ENCODE measurements around the gene CA12.

CA12 gene

DNA sequence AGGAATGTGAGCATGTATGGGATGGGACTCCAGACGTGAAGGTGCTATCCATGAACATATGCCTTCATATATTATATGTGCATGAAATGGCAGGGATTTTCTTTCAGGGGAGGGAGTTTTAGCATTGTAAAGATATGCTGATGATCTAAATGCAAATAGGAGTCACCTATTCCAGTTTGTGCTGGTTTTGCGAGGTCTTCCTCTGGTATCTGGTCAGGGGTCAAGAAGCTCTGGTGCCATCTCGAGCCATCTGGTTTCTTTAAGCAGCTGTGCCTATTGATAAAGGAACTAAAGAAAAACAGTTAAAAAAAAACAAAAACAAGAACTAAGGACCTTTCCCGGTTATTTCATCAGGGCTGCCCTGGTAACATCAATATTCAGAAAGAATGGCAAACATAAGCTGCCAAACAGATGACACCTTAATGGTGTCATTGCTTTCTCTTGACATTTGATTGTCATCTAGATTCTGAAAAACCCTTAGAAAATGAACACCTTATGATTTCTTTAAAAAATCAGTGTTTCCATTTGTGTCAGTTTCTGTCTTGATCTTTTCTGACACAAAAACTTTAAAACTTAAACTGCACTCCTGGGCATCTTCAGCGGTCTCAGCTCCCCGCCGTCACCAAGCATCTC lies 81.6 kb downstream of the CA12 start:
- no peak for DNase-seq

- no peak for DNase-seq
Measured at GRCh38 chr15:63296195-63296594, 85.5 kb downstream of the CA12 start.

DNA sequence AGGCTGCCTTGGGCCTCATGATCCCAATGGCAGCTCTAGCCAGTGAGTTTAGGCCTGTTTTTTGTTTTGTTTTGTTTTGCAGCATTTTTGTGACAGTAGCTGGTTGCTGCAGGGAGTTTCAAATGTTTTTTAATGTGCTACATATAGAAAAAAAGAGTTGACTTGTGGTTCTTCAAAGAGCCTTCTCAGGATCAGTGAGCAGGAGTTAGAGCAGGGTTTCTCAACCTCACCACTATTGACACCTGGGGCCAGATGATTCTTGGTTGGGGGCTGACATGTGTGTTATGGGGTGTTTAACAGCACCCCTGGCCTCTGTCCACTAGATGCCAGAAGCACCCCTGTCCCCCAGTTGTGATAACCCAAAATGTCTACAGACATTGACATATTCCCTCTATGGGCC lies 86.3 kb downstream of the CA12 start:
- DNase-seq: no peak

DNA sequence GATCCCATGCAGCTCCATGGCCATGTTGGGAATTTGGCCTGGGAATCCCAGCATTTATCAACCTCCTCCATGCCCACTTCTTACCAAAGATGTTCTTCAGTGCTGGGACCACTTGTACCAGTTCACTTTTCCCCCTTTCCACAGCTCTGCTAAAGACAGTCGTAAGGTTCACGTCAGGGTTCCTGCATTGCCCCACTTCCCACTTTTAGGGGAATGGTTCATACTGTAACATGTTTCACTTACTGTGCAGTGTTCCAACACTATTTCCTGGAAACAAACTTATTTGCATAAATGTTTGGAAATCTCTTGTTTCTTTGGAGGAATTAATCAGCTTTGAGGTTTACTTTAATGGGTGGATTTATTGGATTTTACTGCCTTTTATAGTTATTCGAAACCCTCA lies 87.3 kb downstream of the CA12 start:
- no peak for DNase-seq

- no peak for DNase-seq
Measured at GRCh38 chr15:63292771-63293170, 88.9 kb downstream of the CA12 start.

GRCh38 chr15:63292241-63292640 lies 89.4 kb downstream of the CA12 start:
- no peak for DNase-seq

DNA sequence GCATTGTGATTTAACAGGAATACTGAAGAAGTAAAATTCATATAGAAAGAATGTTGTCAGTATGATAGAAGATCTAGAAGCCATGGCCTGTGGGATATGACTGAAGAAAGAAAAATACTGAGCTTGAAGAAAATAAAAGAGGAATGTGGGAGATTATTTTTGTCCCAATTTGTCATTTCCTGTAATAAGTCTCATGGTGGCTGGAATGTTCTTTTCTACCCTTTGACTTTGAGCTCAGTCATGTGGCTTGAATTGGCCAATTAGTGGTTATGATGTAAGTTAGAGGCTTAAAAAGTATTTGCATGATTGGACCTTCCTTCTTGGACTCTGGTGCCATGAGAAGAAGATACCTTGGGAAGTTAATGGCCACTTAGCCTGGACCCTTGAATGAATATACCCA lies 90.1 kb downstream of the CA12 start:
- DNase-seq: no peak

DNA sequence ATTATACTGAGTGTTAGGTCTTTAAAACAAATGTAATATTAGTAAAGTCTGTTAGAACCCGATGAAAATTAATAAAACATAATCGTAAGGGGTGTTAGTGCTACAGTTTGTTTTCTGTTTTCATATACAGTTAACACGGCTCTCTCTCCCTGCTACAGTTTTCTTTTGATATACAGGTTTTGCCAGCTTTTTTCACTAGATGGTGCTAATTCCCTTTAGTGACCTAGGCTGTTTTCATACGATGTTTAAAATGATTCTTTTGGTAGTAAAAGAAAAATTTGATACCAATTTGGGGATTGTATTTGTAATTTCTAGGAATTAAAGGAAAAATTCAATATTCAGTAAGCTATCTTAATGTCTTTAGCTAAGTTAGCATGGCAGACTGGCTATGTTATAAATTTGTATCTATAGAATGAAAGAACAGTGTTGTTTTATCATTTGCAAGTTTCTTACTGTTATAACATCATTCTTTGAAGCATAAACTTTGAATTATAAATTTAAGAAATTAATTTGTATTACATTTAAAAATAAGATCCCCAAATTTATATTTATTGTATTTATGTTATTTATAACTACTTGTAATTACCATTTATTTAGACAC lies 92.8 kb downstream of the CA12 start:
- DNase-seq: no peak

- DNase-seq: no peak
Measured at GRCh38 chr15:63288342-63288741, 93.3 kb downstream of the CA12 start.

- DNase-seq: no peak
Measured at GRCh38 chr15:63287109-63287508, 94.5 kb downstream of the CA12 start.

- DNase-seq: no peak
Measured at GRCh38 chr15:63284335-63284734, 97.3 kb downstream of the CA12 start.

DNA sequence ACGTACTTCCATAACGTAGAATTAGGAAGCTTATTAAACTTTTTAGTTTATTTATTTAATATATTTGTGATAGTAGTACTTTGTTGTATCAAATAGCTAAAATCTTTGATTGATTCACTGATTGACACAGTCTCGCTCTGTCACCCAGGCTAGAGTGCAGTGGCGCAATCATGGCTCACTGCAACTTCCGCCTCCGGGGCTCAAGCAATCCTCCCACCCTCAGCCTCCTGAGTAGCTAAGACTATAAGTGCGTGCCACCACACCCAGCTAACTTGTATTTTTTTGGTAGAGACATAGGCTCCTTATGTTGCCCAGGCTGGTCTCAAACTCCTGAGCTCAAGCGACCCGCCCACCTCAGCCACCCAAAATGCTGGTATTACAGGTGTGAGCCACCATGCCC lies 98.5 kb downstream of the CA12 start:
- DNase-seq: no peak

DNA sequence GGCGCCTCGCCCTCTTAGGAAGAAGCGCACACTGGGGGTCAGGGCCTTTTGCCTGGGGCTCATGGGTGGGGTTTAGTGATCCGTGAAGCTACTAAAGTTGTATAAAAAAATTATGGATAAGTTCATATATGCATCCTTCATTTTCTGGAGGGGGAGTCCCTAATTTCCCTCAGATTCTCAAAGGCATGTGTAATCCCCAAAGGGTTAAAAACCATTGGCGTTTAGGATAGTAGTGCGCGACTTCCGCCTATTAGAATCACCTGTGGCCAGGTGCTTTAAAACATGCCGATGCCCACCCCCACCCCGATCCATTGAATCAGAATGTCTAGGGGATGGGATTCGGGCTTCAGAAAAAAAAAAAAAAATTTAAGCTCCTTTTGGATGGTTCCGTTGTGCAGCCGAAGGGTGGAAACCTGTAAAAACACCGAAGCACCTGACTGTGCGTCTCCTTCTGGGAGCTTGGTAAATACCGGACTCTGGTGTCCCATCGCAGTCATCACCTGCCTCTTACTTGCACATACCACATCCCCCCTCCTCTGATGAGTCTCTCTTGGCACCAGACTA lies 103.7 kb downstream of the CA12 start:
- DNase-seq: no peak

DNA sequence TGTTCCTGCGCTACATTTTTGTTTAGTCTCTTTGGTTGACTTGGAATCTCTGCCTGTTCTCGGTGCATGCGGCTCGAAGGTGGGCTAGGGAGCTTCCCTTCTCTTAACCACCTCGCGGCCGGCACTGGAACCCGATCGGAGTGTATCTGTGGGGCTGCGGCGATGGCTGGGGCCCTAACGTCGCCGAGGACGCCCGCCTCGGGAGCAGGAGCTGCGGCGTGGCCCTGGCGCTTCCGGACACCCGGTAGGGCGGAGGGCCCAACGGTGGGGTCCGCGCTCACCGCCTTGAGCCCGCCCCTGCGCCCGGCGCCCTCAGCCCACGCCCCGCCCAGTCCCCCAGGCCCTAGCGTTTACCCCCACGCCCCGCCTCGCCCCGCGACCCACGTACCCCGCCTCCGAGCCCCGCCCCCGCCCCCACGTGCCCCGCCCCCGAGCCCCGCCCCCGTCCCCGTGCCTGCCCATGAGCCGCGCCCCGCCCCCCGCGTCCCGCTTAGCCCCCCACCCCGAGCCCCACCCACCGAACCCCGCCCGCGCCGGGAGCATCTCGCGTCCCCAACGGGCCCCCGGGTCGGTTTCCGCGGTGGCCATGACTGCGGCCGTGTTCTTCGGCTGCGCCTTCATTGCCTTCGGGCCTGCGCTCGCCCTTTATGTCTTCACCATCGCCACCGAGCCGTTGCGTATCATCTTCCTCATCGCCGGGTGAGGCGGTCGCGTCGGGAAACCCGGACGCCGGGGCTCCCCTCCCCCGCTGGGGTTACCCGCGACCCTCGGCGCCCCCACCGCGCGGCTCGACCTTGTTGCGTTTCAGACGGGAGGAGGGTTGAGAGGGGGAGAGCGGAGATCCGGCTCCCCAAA lies 104.4 kb downstream of the CA12 start, which contains the start of gene APH1B:
APH1B (plus strand) TSS at position 568 of the 855 bp plus-strand sequence; CDS start at position 587, 19 bp downstream.
- DNase-seq: peak; percentile 79

DNA sequence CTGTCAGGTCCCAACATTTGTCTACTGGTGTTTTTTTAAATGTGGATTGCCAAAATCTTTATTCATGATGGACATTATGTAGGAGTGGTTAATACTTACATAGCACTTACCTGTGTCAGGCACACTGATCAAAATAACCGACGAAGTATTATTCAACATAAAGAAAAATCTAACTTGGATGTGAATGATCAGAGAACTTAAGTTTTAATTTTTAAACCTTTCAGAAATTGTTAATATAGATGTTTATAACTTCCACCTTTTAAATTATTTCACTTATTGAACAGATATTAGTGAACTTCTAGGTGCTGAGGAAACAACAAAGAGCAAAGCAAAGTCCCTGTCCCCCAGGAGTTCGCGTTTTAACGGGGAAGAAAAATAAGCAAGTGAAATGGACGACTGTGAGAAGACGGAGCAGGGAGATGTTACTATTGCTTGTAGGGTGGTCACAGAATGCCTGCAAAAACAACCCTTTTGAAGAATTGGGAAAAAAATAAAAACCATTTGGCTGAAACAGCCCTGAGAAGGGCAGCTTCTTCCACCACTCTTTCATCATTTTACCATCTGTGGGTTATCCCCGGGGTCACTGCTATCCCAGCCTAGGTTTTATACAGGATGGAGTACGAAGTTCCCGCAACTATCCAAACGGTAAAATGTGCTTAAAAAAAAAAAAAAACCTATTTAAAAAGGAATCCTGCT lies 105.2 kb downstream of the CA12 start:
- DNase-seq: no peak

- no peak for DNase-seq
Measured at GRCh38 chr15:63274427-63274826, 107.2 kb downstream of the CA12 start.

All from activated gamma-delta T cell treated with Interleukin-2 at 50 U/mL for 16 hours (primary cell).